ENCODE data around the gene UBQLN3.

The UBQLN3 gene

DNA sequence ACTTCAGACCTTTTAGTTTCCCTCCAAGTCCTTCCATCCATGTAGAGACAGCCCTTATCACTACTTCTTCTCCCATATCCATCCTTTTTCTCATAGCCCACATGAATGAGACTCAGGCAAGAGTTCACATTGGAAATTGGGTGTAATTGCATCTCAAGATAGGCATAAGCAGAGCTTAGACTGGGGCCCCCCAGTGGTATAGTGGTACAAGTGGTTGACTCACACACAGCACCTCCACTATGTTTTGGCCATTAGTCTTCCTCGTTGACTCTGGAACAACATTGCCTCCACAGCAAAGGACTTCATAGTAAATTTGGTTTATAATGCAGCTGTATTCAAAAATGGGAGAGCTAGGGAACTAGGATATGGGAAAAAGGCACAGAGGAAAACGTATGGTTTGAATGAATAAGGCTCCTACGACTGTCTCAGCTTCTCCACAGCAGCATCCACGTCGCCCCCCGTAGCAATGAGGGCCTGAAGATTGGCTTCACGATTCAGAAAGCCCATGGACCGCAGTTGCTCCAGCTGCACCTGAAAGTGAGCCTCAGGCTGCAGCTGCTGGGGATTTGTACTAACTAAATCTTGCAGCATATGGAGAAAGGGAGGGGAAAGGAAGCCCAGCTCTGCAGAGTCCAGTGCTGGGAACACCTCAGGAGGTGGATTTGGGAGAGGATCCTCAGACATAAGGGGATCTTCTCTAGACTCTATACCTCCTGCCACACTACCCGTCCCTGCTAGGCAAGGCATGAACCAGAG, 2.4 kb downstream of the UBQLN3 start:
- no peak for TF ChIP-seq MAX (IDR thresholded peaks at IDR 0.05; ENCODE audit: low read depth, low read length)
- no peak for TF ChIP-seq CTCF (IDR thresholded peaks at IDR 0.05; ENCODE audit: low read depth, low read length)
- DNase-seq (ENCODE audit: low read depth) = no peak
- H3K4me3 ChIP-seq (ENCODE audit: low read depth, low read length) = no peak overlapping the region

DNA sequence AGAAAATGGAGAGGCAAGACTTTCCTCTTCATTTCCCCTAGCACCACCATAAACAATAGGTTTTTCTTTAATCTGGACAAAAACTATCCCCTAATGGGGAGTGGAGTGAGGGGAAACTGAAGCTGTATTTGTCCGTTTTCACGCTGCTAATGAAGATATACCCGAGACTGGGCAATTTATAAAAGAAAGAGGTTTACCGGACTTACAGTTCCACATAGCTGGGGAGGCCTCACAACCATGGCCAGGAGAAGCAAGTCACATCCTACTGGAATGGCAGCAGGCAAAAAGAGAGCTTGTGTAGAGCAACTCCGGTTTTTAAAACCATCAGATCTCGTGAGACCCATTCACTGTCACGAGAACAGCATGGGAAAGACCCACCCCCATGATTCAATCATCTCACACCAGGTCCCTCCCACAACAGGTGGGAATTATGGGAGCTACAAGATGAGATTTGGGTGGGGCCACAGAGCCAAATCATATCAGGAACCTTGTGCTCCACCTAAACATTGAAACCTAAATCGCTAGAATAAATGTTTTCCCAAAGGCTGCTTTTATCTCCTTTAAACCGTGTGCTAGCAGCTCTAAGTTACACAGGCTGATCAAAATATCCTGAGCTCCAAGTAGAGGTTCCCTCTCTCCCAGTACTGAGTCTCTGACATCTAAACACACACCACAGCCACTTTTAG, 4.3 kb downstream of the UBQLN3 start:
- no peak for TF ChIP-seq MAX (IDR thresholded peaks at IDR 0.05; ENCODE audit: low read depth, low read length)
- TF ChIP-seq MYC (IDR thresholded peaks at IDR 0.05; ENCODE audit: low read depth, low read length) = no peak
- no peak for TF ChIP-seq CTCF (IDR thresholded peaks at IDR 0.05; ENCODE audit: low read depth, low read length)
- TF ChIP-seq POLR2A (IDR thresholded peaks at IDR 0.05; ENCODE audit: extremely low read depth, insufficient read length) = no peak
- DNase-seq (ENCODE audit: low read depth) = no peak
- no peak overlapping the region for H3K4me3 ChIP-seq (ENCODE audit: low read depth, low read length)

DNA sequence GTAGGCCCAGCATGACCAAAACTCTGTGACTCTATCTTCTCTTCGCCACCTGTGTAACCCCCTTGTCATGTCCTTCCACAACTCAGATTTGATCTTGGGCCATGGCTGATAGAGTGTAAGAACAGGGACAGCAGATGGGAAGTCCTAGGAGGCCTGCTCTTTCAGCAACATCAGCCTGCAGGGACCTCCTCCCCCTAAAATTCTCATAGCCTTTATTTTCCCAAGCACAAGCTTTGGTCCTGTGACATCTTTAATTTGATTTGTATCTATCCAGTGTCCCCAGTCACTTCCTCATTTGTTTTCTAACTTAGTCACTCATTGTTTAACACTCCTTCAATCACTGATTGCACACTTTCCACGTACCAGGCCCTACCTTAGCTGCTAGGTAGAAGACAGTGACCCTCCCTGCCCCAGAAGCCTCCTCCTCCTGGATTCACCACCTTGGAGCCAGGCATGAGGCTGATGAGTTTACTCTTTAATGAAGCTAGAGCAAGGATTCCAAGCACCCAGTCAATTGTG, 5.3 kb downstream of the UBQLN3 start:
- TF ChIP-seq POLR2A (IDR thresholded peaks at IDR 0.05; ENCODE audit: extremely low read depth, insufficient read length) (no peak), CTCF (IDR thresholded peaks at IDR 0.05; ENCODE audit: low read depth, low read length) (no peak), MYC (IDR thresholded peaks at IDR 0.05; ENCODE audit: low read depth, low read length) (no peak), MAX (IDR thresholded peaks at IDR 0.05; ENCODE audit: low read depth, low read length) (no peak)
- no peak for DNase-seq (ENCODE audit: low read depth)

DNA sequence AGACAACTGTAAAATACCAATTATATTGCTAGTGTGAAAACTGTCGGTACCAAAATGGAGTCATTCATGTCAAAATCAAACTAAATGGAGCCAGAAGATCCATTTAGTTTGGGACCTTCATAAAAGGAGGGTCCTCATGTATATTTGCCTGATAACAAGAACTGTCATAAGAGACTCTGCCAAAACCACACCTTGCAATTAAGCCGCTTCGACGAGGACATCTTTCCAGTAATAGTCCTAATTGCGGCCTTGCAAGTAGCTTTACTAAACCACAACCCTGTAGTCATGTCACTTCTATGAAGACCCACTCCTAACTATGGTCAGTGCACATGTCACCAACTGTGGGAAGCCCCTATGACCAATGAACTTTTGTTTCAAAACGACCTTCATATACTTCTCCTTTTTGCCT, 9.4 kb downstream of the UBQLN3 start:
- TF ChIP-seq MYC (IDR thresholded peaks at IDR 0.05; ENCODE audit: low read depth, low read length) = no peak
- no peak for TF ChIP-seq POLR2A (IDR thresholded peaks at IDR 0.05; ENCODE audit: extremely low read depth, insufficient read length)
- TF ChIP-seq MAX (IDR thresholded peaks at IDR 0.05; ENCODE audit: low read depth, low read length) = no peak
- no peak for TF ChIP-seq CTCF (IDR thresholded peaks at IDR 0.05; ENCODE audit: low read depth, low read length)
- no peak overlapping the region for H3K4me3 ChIP-seq (ENCODE audit: low read depth, low read length)
- DNase-seq (ENCODE audit: low read depth) = no peak

More for the DNA sequence above, 5.3 kb downstream of the UBQLN3 start:
- no peak overlapping the region for H3K4me3 ChIP-seq (ENCODE audit: low read depth, low read length)

- TF ChIP-seq POLR2A (IDR thresholded peaks at IDR 0.05; ENCODE audit: extremely low read depth, insufficient read length) = no peak
- no peak for TF ChIP-seq CTCF (IDR thresholded peaks at IDR 0.05; ENCODE audit: low read depth, low read length)
- no peak for TF ChIP-seq MYC (IDR thresholded peaks at IDR 0.05; ENCODE audit: low read depth, low read length)
- no peak for TF ChIP-seq MAX (IDR thresholded peaks at IDR 0.05; ENCODE audit: low read depth, low read length)
- H3K4me3 ChIP-seq (ENCODE audit: low read depth, low read length) = no peak overlapping the region
- DNase-seq (ENCODE audit: low read depth) = no peak
Measured at GRCh38 chr11:5499671-5500070, 10.1 kb downstream of the UBQLN3 start.
